Measurements from ENCODE around the gene RERG.

RERG gene

GRCh38 chr12:15183821-15184220 is 37.4 kb downstream of the RERG start:
- no peak for DNase-seq

GRCh38 chr12:15181017-15181683 is 40.1 kb downstream of the RERG start:
- no peak for DNase-seq

GRCh38 chr12:15180325-15180724 is 40.9 kb downstream of the RERG start:
- no peak for DNase-seq

DNA sequence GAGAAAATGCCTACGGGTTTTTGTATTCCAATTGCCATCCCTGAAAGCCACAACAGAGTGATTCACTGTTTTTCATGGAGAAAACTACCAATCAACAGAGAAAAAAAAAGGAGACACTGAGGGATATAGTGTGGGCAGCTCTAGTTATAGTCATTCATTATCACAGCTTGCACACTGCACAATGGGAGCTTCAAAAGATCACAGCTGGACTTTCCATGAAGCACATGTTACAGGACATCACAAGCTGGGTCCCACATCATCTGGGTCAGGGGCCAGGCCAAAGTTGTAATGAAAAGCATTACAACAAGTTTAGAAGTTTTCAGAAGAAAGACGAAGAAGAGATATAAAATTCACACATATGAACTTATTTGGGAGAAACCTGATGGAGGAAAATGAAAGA is 41.5 kb downstream of the RERG start:
- no peak for DNase-seq

DNA sequence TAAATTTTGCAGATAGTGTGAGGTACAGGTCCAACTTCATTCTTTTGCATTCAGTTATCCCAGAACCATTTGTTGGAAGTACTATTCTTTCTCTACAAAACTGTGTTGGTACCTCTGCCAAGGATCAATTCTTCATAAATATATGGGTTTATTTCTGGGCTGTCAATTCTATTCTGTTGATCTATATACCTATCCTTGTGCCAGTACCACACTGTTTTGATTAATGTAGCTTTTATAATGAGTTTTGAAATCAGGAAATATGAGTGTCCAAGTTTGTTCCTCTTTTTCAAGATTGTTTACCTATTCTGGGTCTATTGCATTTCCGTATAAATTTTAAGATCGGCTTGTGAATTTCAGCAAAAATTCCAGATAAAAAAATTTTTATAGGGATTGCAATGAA is 48.1 kb downstream of the RERG start:
- no peak for DNase-seq

DNA sequence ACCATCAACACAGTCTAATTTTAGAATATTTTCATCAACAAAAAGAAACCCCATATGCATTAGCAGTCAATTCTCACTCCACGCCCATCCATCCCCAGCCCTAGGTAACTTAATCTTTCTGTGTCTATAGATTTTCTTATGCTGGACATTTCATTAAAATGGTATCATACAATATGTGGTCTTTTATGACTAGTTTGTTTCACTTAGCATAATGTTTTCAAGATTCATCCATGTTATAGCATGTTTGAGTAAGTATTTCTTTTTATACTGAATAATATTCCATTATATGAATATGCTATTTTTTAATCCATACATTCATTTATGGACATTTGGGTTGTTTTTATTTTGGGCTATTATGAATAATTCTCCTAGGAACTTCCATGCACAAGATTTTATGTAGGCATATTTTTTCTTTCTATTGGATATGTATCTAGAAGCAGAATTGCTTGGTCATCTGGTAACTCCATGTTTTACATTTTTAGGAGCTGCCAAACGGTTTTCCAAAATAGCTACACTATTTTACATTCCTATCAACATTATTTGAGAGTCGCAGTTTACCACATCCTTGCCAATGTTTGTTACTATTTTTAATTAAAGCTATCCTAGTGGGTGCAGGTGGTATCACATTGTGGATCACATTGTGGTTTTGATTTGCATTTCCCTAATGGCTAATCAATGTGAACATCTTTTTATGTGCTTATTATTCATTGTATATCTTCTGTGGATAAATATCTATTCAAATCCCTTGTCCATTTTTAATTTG is 49.0 kb downstream of the RERG start:
- DNase-seq, result no peak

DNA sequence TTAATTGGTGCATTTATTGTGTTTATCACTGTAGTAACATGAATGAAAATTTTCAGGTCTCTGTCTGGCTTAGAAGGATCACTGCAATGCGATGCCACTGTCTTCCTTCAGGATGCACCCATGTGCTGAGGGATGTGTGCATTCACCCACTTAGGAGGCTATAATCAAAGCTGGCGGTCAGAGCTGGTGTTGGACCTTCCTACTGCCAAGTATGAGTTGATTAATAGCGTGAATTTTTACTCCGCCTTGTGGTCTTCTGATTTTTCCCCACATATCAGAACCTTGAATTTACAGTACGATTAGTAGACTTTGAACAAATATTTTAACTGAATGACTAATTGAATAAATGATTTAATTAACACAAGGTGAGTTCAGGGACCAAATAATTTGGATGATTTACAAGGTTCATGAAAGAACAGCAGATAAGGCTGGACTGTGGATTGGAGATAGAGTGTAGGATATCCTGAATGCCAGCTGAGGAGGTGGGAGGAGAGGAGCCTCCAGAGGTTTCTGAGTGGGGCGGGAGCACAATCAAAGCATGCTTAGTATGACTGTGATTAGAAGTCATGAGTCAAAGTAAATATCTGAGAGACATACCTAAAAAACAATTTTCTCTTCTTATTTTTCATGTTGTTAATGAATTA is 50.1 kb downstream of the RERG start:
- no peak for DNase-seq

DNA sequence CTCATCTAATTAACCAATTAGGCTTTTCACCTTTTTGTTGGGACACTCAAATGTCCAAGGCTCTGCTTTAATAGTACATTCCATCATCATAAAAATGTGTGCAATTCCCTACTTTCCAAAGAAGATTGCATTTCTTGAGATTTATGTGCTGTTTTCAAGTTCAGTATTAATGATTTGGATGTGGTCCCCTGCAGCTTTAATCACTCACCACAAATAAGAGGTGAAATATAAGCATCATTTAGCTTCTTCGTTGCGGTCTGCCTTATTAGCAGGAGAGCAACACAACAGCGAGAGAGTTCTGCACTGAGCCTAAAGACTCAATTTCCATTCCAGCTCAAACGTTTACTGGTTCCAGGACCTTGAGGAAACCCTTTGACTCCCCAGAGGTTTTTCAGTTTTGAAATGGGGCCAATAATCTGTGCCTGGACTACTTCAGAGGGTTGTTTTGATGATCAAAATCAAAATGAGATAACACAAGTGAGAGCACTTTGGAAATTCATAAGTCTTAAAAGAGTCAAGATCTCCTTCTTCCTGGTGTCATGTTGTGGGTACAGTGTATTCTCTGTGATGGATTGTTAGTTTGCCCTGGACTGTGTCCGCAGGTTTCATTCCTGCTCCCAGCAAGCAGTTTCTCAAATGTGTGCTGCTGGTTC is 53.1 kb downstream of the RERG start:
- DNase-seq, result no peak

DNA sequence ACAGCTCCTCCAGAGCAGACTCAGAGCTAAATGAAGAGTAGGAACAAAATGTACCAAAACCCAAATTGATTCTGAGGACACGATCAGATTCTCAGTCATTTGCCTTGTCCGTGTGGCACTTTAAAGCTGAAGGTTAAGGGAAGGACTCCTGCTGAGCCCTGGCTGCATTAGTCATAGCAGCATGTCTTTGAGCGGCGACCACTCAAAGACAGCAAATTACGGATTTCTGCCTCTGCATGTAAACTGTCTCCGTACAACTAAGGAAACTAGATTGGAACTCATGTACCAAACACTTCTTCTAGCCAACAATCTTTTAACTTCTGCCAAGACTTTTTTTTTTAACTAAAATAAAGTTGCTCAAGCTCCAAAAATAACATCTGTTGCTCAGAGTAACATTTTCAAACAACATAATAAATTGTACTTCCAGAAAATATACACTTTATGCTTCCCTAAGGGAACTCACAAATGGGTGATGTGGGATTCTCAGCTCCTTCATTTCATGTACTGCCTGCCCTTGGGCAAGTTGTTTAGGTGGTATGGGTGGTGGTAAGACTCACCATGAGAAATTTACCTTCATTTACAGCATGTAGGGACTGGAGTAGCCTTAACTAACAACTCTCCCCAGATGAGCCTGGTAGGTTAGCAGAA is 56.1 kb downstream of the RERG start:
- DNase-seq, result no peak

GRCh38 chr12:15163030-15163976 is 57.9 kb downstream of the RERG start:
- DNase-seq, result no peak

DNA sequence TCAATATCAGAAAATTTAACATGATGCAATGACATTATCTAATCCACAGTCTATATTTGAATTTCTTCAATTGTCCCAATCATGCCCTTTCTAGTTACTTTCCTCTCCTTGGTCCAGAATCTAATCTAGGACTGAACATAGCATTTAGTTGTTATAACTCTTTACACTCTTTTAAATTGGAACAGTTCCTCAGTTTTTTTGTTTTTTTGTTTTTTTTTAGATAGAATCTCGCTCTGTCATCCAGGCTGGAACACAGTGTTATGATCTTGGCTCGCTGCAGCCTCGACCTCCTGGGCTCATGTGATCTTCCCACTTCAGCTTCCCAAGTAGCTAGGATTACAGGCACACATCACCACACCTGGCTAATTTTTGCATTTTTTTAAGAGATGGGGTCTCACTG is 63.1 kb downstream of the RERG start:
- DNase-seq, result no peak

DNA sequence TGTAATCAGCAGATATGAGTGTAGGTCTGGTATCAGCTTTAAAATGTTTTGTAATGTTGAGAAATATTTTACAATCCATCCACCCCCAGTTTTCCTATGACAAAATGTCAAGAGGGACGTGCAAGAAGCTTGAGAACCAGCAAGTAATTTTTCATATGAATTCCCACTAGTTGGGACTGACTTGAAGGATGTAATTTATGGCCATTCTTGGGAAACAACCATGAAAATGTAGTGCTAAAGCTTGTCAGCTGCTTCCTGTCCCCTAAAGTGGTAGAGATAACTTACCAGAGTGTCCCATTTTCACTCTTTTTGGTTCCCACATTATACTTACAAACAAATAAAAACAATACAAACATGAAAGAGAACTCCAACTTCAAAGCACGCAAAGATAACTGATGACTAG is 63.9 kb downstream of the RERG start:
- DNase-seq, result no peak

DNA sequence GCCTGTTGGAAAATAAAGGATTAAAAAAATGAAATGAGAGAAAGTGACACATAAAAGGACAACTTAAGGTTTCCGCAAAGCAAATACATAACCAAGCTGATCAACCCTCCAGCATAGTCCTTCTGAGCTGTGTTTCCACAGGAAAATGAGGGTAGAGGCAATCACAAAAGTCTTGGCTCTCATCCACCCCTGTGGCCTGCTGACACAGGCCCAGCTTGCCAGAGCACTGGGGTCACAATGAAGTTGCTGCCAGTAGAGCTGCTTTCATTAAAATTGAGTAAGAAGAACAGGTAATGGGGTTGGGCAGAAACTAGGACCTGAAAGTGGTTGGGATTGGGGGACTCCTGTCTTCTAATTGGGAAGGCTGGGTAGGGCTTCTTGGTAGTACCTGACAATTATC is 65.9 kb downstream of the RERG start:
- no peak for DNase-seq

DNA sequence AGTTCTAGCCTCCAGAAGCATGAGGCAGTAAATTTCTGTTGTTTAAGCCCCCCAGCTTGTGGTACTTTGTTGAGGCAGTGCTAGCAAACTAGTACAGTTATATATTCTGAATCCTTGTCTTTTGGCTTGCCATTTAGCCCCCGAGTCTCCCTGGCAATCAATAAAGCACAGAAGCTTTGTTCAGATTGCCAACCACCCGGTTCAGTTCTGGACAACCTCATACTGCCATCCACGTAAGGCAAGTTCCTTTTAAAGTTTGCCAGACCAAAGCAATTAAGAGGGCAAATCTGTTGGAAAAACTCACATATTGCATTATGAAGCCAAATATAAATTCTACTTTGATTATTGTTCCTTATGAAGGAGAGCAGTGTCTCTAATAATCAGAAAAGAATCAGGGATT is 67.1 kb downstream of the RERG start:
- no peak for DNase-seq

DNA sequence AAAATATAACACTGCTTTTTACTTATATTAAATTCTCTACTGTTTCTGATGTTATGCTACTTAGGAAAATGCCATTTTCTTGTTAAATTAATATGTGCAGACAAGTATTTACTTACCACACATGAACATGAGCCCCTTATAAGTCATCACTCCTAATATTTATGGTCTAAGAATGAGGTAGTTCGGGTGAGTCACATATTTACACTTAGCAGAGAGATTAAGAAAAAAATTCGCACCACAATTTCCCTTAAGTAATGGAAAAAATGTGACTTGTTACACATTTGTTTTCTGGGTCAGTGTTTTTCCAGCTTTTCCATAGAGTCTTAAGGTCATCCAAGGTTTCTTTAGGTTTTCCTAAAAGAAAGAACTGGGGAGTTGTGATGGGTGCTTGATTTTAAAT is 68.3 kb downstream of the RERG start:
- DNase-seq, result no peak

DNA sequence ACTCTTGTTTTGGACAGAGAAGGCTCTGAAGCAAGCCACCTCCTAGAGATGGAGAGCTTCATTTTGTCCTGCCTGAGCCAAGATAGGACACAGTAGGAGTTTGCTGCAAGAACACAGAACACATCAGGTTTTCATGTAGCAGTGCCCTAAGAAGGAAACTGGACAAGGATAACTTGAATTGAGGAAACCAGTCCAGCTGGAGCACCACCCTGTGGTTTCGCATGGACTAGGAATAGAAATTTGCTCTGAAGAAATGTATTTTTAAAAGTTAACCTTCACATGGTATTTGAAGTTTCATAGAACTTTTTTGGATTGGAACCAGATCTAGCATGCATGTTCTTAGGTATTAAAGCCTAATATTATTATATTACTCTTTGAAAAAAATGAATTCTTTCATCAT is 68.8 kb downstream of the RERG start:
- DNase-seq, result no peak

DNA sequence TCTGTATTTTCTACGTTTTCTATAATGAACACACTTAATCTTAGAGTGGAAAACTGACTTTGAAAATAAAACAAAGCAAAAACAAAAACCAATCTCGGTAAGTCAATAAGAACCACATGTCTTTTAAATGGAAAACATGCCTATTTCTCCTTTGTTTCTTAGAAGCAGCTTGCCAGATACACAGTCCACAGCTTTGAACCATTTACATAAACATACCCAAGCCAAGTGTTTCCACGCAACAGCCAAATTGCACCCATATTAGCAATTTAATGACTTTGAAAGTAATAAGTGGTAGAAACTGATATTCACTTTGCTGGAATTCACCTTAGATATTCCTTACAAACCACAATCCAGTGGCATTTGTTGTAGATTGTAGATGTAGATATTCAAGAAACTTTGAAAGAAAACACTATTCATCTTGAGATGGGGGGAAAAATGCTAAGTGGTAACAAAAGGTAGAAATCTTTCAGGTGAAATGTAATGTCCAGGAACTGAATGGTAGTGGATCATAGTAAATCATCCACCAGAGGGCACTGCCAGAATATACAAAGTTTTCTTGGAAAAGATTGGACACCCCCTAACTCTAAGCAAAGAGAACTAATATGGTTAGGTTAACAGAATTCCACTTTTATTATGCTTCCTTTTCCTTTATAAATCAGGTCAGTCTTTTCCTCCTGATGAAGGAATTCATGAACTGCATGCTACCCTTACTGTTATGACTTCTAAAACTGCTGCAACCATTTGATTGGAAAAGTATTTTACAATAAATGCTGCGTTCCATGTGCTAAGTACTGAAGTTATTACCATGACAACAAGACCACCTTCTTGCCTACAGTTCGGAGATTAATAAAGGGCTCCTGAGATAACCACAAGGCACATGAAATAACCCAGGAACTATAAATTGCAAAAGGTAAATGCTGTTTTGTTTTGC is 69.8 kb downstream of the RERG start:
- peak; percentile 13 for DNase-seq

DNA sequence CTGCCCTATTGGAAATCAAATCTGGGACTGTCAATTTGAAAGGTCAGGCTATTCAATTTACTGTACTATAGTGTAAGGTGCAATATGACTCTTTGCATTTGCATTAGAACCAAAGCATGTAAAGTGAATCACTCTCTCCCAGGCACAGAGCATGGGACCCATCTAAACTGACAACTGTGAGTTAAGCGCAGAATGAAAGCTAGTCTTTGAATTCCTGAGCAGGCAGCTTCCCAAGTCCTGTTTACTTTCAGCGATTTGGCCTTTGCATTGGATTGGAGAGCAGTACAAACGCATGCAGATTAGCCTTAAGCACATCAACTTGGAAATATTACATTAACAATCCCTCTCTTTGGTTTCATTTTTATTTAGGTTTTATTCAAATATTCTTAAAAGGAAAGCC is 74.6 kb downstream of the RERG start:
- DNase-seq, result no peak

GRCh38 chr12:15143467-15143866 is 77.8 kb downstream of the RERG start:
- DNase-seq, result no peak

GRCh38 chr12:15142711-15143110 is 78.5 kb downstream of the RERG start:
- DNase-seq, result no peak

DNA sequence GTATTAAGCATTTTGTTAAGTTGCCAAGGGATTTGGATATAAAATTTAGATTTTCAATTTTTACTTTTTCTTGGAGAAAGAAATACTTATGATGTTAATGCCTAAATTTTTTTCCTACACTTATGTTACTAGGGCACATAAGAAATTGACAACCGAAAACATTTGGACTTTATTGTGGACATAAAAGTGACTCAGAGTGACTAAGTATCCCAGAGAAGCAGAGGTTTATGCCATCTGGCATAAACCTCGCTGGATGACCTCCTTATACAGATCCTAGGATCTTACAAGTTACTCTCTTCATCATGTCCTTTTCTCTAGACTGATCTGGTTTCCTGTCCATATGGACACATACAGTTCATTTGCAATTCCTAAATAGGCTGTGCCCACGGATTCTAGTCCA is 89.8 kb downstream of the RERG start:
- DNase-seq, result no peak
